Left lung (tissue), 10 donors: ENCODE data around the gene PROX1. TPM values are rescaled to one million over a fixed set of nuclear protein-coding genes. Genes with fewer than 3 reads are reported as not detected.

ENCODE experiments used
- ATAC-seq: fragments of 200-7000 bp; cut with Tn5 transposase; one replicate; pipeline ENCODE4 v1.9.1; 2020; ENCODE audit warnings: moderate library complexity
- DNase-seq, 4 donors: peaks; one replicate each; pipeline ENCODE4 v3.0.0-alpha.2; 2013 to 2020
- H3K27ac ChIP-seq, 2 donors: fragments of 200-600 bp; sonication (generic) in 1 of 2; one replicate each; pipeline versions ENCODE4 v1.5.0 to v1.8.0; 2020 to 2021
- H3K27me3 ChIP-seq, 2 donors: fragments of 200-600 bp; sonication (generic) in 1 of 2; one replicate each; pipeline versions ENCODE4 v1.5.0 to v1.8.0; 2020 to 2021
- H3K36me3 ChIP-seq, 2 donors: fragments of 200-600 bp; sonication (generic) in 1 of 2; one replicate each; pipeline versions ENCODE4 v1.5.0 to v1.8.0; 2020 to 2021
- H3K4me1 ChIP-seq, 2 donors: fragments of 200-600 bp; one replicate each; pipeline ENCODE4 v1.8.0; 2021
- H3K4me3 ChIP-seq, 2 donors: fragments of 200-600 bp; sonication (generic) in 1 of 2; one replicate each; pipeline versions ENCODE4 v1.5.0 to v1.8.0; 2020 to 2021; ENCODE audit warnings: mild to moderate bottlenecking in 1 of 2
- H3K9me3 ChIP-seq, 2 donors: fragments of 200-600 bp; sonication (generic) in 1 of 2; one replicate each; pipeline versions ENCODE4 v1.5.0 to v1.8.0; 2020 to 2021
- intact Hi-C, 2 donors: fragments of 100-400 bp; cut with DNase I; formaldehyde crosslinking; loops; one replicate each; pipeline versions ENCODE4 v1.11.2 to v1.14.2; 2022
- polyA plus RNA-seq, 6 donors: library from polyadenylated mRNA; unstranded; fragments of 120-200 nt; gene quantifications; one replicate each; pipeline ENCODE4 v1.2.1, GENCODE V29; 2013; ENCODE audit not compliant: insufficient read length in 6 of 6
- total RNA-seq, 2 donors: library from RNA; stranded (reverse); fragmentation: NEBNext Ultra II Directional; extraction: Animal tissue kit (Norgen Biotek cat#: 25700); gene quantifications; one replicate each; pipeline ENCODE4 v1.2.1, GENCODE V29; 2021
- TF ChIP-seq, protein P1 (sequence below), 2 donors: fragments of 200-600 bp; sonication (generic) in 1 of 2; IDR thresholded peaks; one replicate each; pipeline versions ENCODE4 v1.5.0 to v1.8.0; 2021; ENCODE audit warnings: antibody characterized with exemption in 2 of 2
- donor health status: DM: no; HTN: yes; CAD: no.
- donor health status: DM: no; HTN: no; CAD: no.

Gene PROX1
- total and polyA plus RNA-seq, 8 donors: 6.2 to 15.3 (median 9.1) TPM

- Histone ChIP-seq H3K27me3 (peaks cover 67 to 98% of the 10 kb centered on the region in 2 donors), H3K4me1 (peaks cover 8 to 22% of the 10 kb centered on the region in 2 donors), H3K36me3 (no peaks in the 10 kb centered on the region), H3K27ac (no peak overlapping the region), H3K4me3 (peak overlapping the region in 1 of 2 donors; percentile 46), H3K9me3 (no peaks in the 10 kb centered on the region)
- DNase-seq (no peak), ATAC-seq (no peak)
- intact Hi-C loops: no loop called here
- TF ChIP-seq, protein P1, sequence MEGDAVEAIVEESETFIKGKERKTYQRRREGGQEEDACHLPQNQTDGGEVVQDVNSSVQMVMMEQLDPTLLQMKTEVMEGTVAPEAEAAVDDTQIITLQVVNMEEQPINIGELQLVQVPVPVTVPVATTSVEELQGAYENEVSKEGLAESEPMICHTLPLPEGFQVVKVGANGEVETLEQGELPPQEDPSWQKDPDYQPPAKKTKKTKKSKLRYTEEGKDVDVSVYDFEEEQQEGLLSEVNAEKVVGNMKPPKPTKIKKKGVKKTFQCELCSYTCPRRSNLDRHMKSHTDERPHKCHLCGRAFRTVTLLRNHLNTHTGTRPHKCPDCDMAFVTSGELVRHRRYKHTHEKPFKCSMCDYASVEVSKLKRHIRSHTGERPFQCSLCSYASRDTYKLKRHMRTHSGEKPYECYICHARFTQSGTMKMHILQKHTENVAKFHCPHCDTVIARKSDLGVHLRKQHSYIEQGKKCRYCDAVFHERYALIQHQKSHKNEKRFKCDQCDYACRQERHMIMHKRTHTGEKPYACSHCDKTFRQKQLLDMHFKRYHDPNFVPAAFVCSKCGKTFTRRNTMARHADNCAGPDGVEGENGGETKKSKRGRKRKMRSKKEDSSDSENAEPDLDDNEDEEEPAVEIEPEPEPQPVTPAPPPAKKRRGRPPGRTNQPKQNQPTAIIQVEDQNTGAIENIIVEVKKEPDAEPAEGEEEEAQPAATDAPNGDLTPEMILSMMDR (IDR thresholded peaks at IDR 0.05): no peak
These were observed 885 bp upstream of the PROX1 start for GRCh38 chr1:213986925-213987250.

DNA sequence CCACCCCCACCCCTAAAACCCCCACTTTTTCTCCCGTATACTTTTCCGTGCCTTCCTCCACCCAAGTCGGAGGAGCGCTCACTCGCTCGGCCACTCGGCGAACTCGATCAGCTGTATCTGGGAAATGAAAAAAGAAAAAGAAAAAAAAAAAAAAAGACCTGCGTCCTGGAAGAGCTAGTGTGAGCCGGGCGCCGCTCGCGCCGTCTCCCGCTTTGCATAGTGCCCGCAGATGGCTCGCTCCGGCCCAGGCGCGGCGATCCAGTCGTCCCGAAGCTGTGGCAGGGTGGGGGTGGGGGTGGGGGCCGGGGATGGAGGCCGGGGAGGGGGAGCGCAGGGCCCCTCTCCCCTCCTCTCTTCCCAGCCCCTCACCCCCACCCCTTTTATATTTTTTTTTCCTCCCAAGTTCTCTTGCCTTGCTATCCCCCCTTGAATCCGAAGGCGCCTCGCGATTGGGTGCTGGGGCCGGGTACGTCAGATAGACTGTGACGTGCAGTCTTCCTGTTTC, 299 bp upstream of the PROX1 start:
- H3K9me3 ChIP-seq: no peaks in the 10 kb centered on the region
- H3K27me3 ChIP-seq: peaks cover 61 to 98% of the 10 kb centered on the region in 2 donors
- H3K4me1 ChIP-seq: peaks cover 8 to 22% of the 10 kb centered on the region in 2 donors
- peak overlapping the region in 1 of 2 donors; percentile 63 for H3K27ac ChIP-seq
- peak overlapping the region; percentile 29 to 46 for H3K4me3 ChIP-seq
- DNase-seq: peak in 3 of 4 donors; percentile 79 to 95 (median 79)
- peak; percentile 49 for ATAC-seq
- intact Hi-C loops: no loop called here
- no peaks in the 10 kb centered on the region for H3K36me3 ChIP-seq
- TF ChIP-seq, protein P1 (IDR thresholded peaks at IDR 0.05): no peak

GRCh38 chr1:213988507-213989001, 781 bp downstream of the PROX1 start:
- H3K4me1 ChIP-seq: peaks cover 8 to 14% of the 10 kb centered on the region in 2 donors
- H3K27ac ChIP-seq: no peak overlapping the region
- H3K9me3 ChIP-seq: no peaks in the 10 kb centered on the region
- peak overlapping the region; percentile 29 to 46 for H3K4me3 ChIP-seq
- no peak for DNase-seq
- H3K27me3 ChIP-seq: peaks cover 54 to 98% of the 10 kb centered on the region in 2 donors
- TF ChIP-seq, protein P1 (IDR thresholded peaks at IDR 0.05): no peak
- intact Hi-C loops: no loop called here
- no peaks in the 10 kb centered on the region for H3K36me3 ChIP-seq
- peak; percentile 42 for ATAC-seq

GRCh38 chr1:213989002-213989855, 1.5 kb downstream of the PROX1 start:
- no peaks in the 10 kb centered on the region for H3K9me3 ChIP-seq
- DNase-seq (peak in 1 of 4 donors; percentile 69), ATAC-seq (peak; percentile 3)
- no peaks in the 10 kb centered on the region for H3K36me3 ChIP-seq
- no peak overlapping the region for H3K27ac ChIP-seq
- H3K27me3 ChIP-seq: peaks cover 49 to 96% of the 10 kb centered on the region in 2 donors
- peak overlapping the region; percentile 29 to 46 for H3K4me3 ChIP-seq
- TF ChIP-seq, protein P1 (IDR thresholded peaks at IDR 0.05): no peak
- peaks cover 8 to 14% of the 10 kb centered on the region in 2 donors for H3K4me1 ChIP-seq
- intact Hi-C loops: no loop called here

GRCh38 chr1:213993929-213994328, 6.2 kb downstream of the PROX1 start:
- no peak overlapping the region for H3K4me3 ChIP-seq
- TF ChIP-seq, protein P1 (IDR thresholded peaks at IDR 0.05): no peak
- intact Hi-C loops: no loop called here
- H3K27me3 ChIP-seq: peaks cover 20 to 53% of the 10 kb centered on the region in 2 donors
- no peaks in the 10 kb centered on the region for H3K9me3 ChIP-seq
- DNase-seq: no peak
- peaks cover 4% of the 10 kb centered on the region in 2 donors for H3K4me1 ChIP-seq
- H3K27ac ChIP-seq: no peak overlapping the region
- H3K36me3 ChIP-seq: no peaks in the 10 kb centered on the region
- no peak for ATAC-seq
